HepG2 (cell line): Measurements from ENCODE around the gene CST3. TPM values are rescaled to one million over a fixed set of nuclear protein-coding genes. Genes with fewer than 3 reads are reported as not detected.

Experiments used
- AGO2 ChIP-seq: fragments of 200-400 bp; formaldehyde crosslinking; optimal IDR thresholded peaks from 2 replicates; pipeline ENCODE3; 2017; ENCODE audit warnings: mild to moderate bottlenecking, low read depth, low read length, moderate library complexity
- CEBPB ChIP-seq: IDR thresholded peaks from 2 replicates; pipeline ENCODE4 v1.6.1; 2011; ENCODE audit warnings: low read depth, low read length, improper control_type of control experiment, borderline replicate concordance
- FOXO1 ChIP-seq: sonication (generic); formaldehyde crosslinking; IDR thresholded peaks from 2 replicates; pipeline ENCODE4 v1.4.0; 2020; ENCODE audit warnings: missing genetic modification reagents
- HMG20A ChIP-seq: IDR thresholded peaks from 2 replicates; pipeline ENCODE4 v1.6.1; 2016; ENCODE audit warnings: borderline replicate concordance
- KDM3A ChIP-seq: IDR thresholded peaks from 2 replicates; pipeline ENCODE4 v1.6.1; 2018; ENCODE audit warnings: low read depth, missing compliant biosample characterization
- MXI1 ChIP-seq: IDR thresholded peaks from 3 replicates; pipeline ENCODE4 v1.6.1; 2012; ENCODE audit warnings: low read depth, low read length, inconsistent platforms, borderline replicate concordance
- NFRKB ChIP-seq: fragments of 450-650 bp; IDR thresholded peaks from 2 replicates; pipeline ENCODE4 v1.6.1; 2017
- PAF1 ChIP-seq: IDR thresholded peaks from 2 replicates; pipeline ENCODE4 v1.6.1; 2016; ENCODE audit warnings: missing genetic modification reagents, missing compliant biosample characterization
- ZKSCAN5 ChIP-seq: sonication (generic); formaldehyde crosslinking; IDR thresholded peaks from 2 replicates; pipeline ENCODE4 v1.5.1; 2020; ENCODE audit warnings: mild to moderate bottlenecking, missing genetic modification reagents
- ZKSCAN8 ChIP-seq: IDR thresholded peaks from 2 replicates; pipeline ENCODE4 v1.6.1; 2016; ENCODE audit warnings: borderline replicate concordance, missing genetic modification reagents, missing compliant biosample characterization
- ZNF264 ChIP-seq: sonication (generic); formaldehyde crosslinking; IDR thresholded peaks from 2 replicates; pipeline ENCODE4 v1.4.0; 2020; ENCODE audit warnings: missing genetic modification reagents
- ZNF460 ChIP-seq: sonication (generic); formaldehyde crosslinking; IDR thresholded peaks from 2 replicates; pipeline ENCODE4 v1.5.1; 2020; ENCODE audit warnings: missing genetic modification reagents, mild to moderate bottlenecking, borderline replicate concordance
- ZNF761 ChIP-seq: sonication (generic); formaldehyde crosslinking; conservative IDR thresholded peaks from 2 replicates; pipeline ENCODE4 v1.4.0; 2020; ENCODE audit warnings: mild to moderate bottlenecking, missing genetic modification reagents
- polyA plus RNA-seq, 8 experiments: library from polyadenylated mRNA; depleted of rRNA in 3 of 8; stranded (reverse) in 7 of 8; unstranded in 1 of 8; fragments of >200 nt; fragmentation: Illumina TruSeq in 4 of 8; extraction: Trizol in 4 of 8; gene quantifications; 2 replicates each; pipeline versions ENCODE4 v1.2.1 to v1.2.3, GENCODE V29; 2011 to 2016; ENCODE audit warnings: low read depth in 4 of 8, missing spikeins in 1 of 8, mixed read lengths in 1 of 8; ENCODE audit not compliant: insufficient read depth in 1 of 8
- total RNA-seq, 5 experiments: library from RNA; depleted of rRNA; stranded (reverse); fragments of >200 nt; fragmentation: Illumina TruSeq; extraction: Trizol; gene quantifications; 2 replicates each; pipeline ENCODE4 v1.2.3, GENCODE V29; 2016; ENCODE audit warnings: low read depth in 1 of 5
- TF ChIP-seq, protein P1 (sequence below): sonication (generic); formaldehyde crosslinking; IDR thresholded peaks from 2 replicates; pipeline ENCODE4 v1.8.0; 2022; ENCODE audit warnings: mild to moderate bottlenecking, missing genetic modification reagents, moderate library complexity
- TF ChIP-seq, protein P2 (sequence below): IDR thresholded peaks from 2 replicates; pipeline ENCODE4 v1.6.1; 2016; ENCODE audit warnings: mild to moderate bottlenecking

The CST3 gene
- total and polyA plus RNA-seq, 2 of the 13 experiments (the other 11 are each of a cell fraction or from before 2014, with no cell fraction given) = 690 to 1,005 TPM

DNA sequence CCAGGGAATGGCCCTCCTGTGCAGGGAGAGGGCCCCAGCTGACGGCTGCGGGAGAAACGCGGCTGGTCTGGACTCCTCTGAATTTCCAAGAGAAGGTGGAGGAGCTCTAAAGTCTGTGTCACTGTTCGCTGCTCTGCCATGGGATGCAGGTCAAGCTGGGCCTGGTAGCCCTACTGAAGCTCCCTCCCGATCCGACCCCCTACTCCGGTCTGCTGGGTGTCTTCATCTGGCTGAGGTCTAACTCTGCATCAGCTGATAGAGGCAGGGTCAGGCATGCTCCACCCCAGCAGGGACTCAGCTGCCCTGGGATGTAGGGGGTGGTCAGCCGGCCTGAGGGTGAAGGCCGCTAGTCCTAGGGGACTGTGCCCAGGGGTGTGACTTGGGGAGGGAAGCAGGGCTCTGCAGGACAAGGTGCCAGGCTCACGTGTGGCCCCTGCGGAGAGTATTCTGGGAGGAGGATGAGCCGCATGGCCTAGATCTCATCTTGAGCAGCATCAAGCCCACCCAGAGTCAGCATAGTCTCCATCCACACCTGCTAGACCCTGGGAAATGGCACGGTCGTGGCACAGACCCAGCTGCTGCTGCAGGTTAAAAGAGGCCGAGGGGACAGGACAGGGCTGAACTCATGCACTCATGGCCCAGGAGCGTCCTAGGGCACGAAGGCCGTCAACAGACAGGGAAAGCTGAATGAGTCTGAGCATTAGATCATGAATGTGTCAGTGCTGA lies 1.4 kb downstream of the CST3 start (continued):
- TF ChIP-seq, protein P1, sequence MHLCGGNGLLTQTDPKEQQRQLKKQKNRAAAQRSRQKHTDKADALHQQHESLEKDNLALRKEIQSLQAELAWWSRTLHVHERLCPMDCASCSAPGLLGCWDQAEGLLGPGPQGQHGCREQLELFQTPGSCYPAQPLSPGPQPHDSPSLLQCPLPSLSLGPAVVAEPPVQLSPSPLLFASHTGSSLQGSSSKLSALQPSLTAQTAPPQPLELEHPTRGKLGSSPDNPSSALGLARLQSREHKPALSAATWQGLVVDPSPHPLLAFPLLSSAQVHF (CRISPR knock-in tag) = no peak
- no peak for TF ChIP-seq CEBPB
- no peak for TF ChIP-seq ZKSCAN5 (CRISPR knock-in tag)
- 0 out of 2 replicates have a peak, but pooled peaks have one; percentile 26 for TF ChIP-seq PAF1 (CRISPR knock-in tag)
- no peak for TF ChIP-seq FOXO1
- no peak for TF ChIP-seq AGO2
- TF ChIP-seq MXI1 = no peak
- TF ChIP-seq HMG20A (CRISPR knock-in tag) = no peak
- TF ChIP-seq ZNF761 (CRISPR knock-in tag) = no peak
- TF ChIP-seq, protein P2, sequence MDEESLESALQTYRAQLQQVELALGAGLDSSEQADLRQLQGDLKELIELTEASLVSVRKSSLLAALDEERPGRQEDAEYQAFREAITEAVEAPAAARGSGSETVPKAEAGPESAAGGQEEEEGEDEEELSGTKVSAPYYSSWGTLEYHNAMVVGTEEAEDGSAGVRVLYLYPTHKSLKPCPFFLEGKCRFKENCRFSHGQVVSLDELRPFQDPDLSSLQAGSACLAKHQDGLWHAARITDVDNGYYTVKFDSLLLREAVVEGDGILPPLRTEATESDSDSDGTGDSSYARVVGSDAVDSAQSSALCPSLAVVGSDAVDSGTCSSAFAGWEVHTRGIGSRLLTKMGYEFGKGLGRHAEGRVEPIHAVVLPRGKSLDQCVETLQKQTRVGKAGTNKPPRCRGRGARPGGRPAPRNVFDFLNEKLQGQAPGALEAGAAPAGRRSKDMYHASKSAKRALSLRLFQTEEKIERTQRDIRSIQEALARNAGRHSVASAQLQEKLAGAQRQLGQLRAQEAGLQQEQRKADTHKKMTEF (CRISPR knock-in tag) = no peak
- TF ChIP-seq NFRKB = no peak
- TF ChIP-seq KDM3A (CRISPR knock-in tag) = no peak
- no peak for TF ChIP-seq ZKSCAN8
- TF ChIP-seq ZNF264 = no peak
- TF ChIP-seq ZNF460 (CRISPR knock-in tag) = no peak
